HepG2 (cell line): Measurements from ENCODE around the gene E2F1. TPM values are rescaled to one million over a fixed set of nuclear protein-coding genes. Genes with fewer than 3 reads are reported as not detected.

ENCODE experiments used
- BCLAF1 ChIP-seq: fragments of 450-650 bp; IDR thresholded peaks from 2 replicates; pipeline ENCODE4 v1.6.1; 2017; ENCODE audit warnings: mild to moderate bottlenecking
- ETV5 ChIP-seq: IDR thresholded peaks from 2 replicates; pipeline ENCODE4 v1.6.1; 2018; ENCODE audit warnings: missing biosample characterization, missing genetic modification reagents, inconsistent platforms, borderline replicate concordance
- GFI1 ChIP-seq: sonication (generic); formaldehyde crosslinking; IDR thresholded peaks from 2 replicates; pipeline ENCODE4 v1.5.0; 2020; ENCODE audit warnings: missing genetic modification reagents, mild to moderate bottlenecking, borderline replicate concordance
- MEF2D ChIP-seq: sonication (generic); formaldehyde crosslinking; IDR thresholded peaks from 2 replicates; pipeline ENCODE4 v1.5.1; 2020; ENCODE audit warnings: mild to moderate bottlenecking, missing genetic modification reagents
- MXD4 ChIP-seq: IDR thresholded peaks from 2 replicates; pipeline ENCODE4 v1.6.1; 2016; ENCODE audit warnings: mild to moderate bottlenecking, missing biosample characterization, missing genetic modification reagents
- NRL ChIP-seq: sonication (generic); formaldehyde crosslinking; IDR thresholded peaks from 2 replicates; pipeline ENCODE4 v1.5.0; 2020; ENCODE audit warnings: missing genetic modification reagents, mild to moderate bottlenecking, moderate library complexity, borderline replicate concordance
- PAXIP1 ChIP-seq: sonication (generic); formaldehyde crosslinking; conservative IDR thresholded peaks from 2 replicates; pipeline ENCODE4 v1.4.0; 2020; ENCODE audit warnings: mild to moderate bottlenecking, missing genetic modification reagents, moderate library complexity
- POLR2A ChIP-seq, 2 experiments: IDR thresholded peaks; 2 replicates each; pipeline ENCODE4 v1.6.1; 2011; ENCODE audit warnings: low read depth in 2 of 2, low read length in 2 of 2, mild to moderate bottlenecking in 1 of 2, moderate library complexity in 1 of 2; ENCODE audit not compliant: insufficient read depth in 1 of 2
- SP5 ChIP-seq: IDR thresholded peaks from 2 replicates; pipeline ENCODE4 v1.6.1; 2016; ENCODE audit warnings: low read depth, borderline replicate concordance
- TFDP1 ChIP-seq: IDR thresholded peaks from 2 replicates; pipeline ENCODE4 v1.6.1; 2016; ENCODE audit warnings: missing compliant biosample characterization, missing genetic modification reagents, borderline replicate concordance
- ZFP62 ChIP-seq: sonication (generic); formaldehyde crosslinking; IDR thresholded peaks from 2 replicates; pipeline ENCODE4 v1.4.0; 2020; ENCODE audit warnings: missing genetic modification reagents
- ZNF101 ChIP-seq: sonication (generic); formaldehyde crosslinking; IDR thresholded peaks from 2 replicates; pipeline ENCODE4 v1.4.0; 2020; ENCODE audit warnings: mild to moderate bottlenecking, low read depth, missing genetic modification reagents, borderline replicate concordance
- ZNF569 ChIP-seq: sonication (generic); formaldehyde crosslinking; IDR thresholded peaks from 2 replicates; pipeline ENCODE4 v1.5.0; 2020; ENCODE audit warnings: mild to moderate bottlenecking, missing genetic modification reagents, moderate library complexity, borderline replicate concordance
- ZNF580 ChIP-seq: IDR thresholded peaks from 2 replicates; pipeline ENCODE4 v1.6.1; 2016; ENCODE audit warnings: low read depth, borderline replicate concordance
- ZNF672 ChIP-seq: sonication (generic); formaldehyde crosslinking; IDR thresholded peaks from 2 replicates; pipeline ENCODE4 v1.8.1; 2022; ENCODE audit warnings: missing genetic modification reagents
- ZNF709 ChIP-seq: sonication (generic); formaldehyde crosslinking; IDR thresholded peaks from 2 replicates; pipeline ENCODE4 v1.5.0; 2020; ENCODE audit warnings: mild to moderate bottlenecking, missing genetic modification reagents
- ZNF737 ChIP-seq: sonication (generic); formaldehyde crosslinking; IDR thresholded peaks from 2 replicates; pipeline ENCODE4 v1.5.0; 2020; ENCODE audit warnings: missing genetic modification reagents, mild to moderate bottlenecking, borderline replicate concordance
- ZNF781 ChIP-seq: sonication (generic); formaldehyde crosslinking; IDR thresholded peaks from 2 replicates; pipeline ENCODE4 v1.5.1; 2020; ENCODE audit warnings: borderline replicate concordance, mild to moderate bottlenecking, missing genetic modification reagents; ENCODE audit errors: not compliant biosample characterization
- polyA plus RNA-seq, 8 experiments: library from polyadenylated mRNA; depleted of rRNA in 3 of 8; stranded (reverse) in 7 of 8; unstranded in 1 of 8; fragments of >200 nt; fragmentation: Illumina TruSeq in 4 of 8; extraction: Trizol in 4 of 8; gene quantifications; 2 replicates each; pipeline versions ENCODE4 v1.2.1 to v1.2.3, GENCODE V29; 2011 to 2016; ENCODE audit warnings: low read depth in 4 of 8, missing spikeins in 1 of 8, mixed read lengths in 1 of 8; ENCODE audit not compliant: insufficient read depth in 1 of 8
- total RNA-seq, 5 experiments: library from RNA; depleted of rRNA; stranded (reverse); fragments of >200 nt; fragmentation: Illumina TruSeq; extraction: Trizol; gene quantifications; 2 replicates each; pipeline ENCODE4 v1.2.3, GENCODE V29; 2016; ENCODE audit warnings: low read depth in 1 of 5

The E2F1 gene
- total and polyA plus RNA-seq, 2 of the 13 experiments (the other 11 are each of a cell fraction or from before 2014, with no cell fraction given), result 25.5 to 39.4 TPM

- no peak; the same call in 1 of the 2 replicates for TF ChIP-seq MEF2D (CRISPR knock-in tag)
- TF ChIP-seq ZNF101 (CRISPR knock-in tag), result no peak
- TF ChIP-seq ZNF781 (CRISPR knock-in tag), result no peak
- no peak for TF ChIP-seq GFI1
- TF ChIP-seq ZNF580 (CRISPR knock-in tag), result peak; percentile 68; the same call in 1 of the 2 replicates
- peak; percentile 64; the same call in 1 of the 2 replicates for TF ChIP-seq NRL (CRISPR knock-in tag)
- no peak for TF ChIP-seq BCLAF1
- TF ChIP-seq SP5 (CRISPR knock-in tag), result no peak
- no peak for TF ChIP-seq TFDP1
- no peak for TF ChIP-seq ZNF737
- TF ChIP-seq POLR2A (IDR thresholded peaks at IDR 0.05; ENCODE audit: insufficient read depth in 1 of 2, low read depth in 2 of 2, low read length in 2 of 2), result no peak; a peak in 1 of 4 replicates
- TF ChIP-seq ZNF569, result 0 out of 2 replicates have a peak, but pooled peaks have one; percentile 3
- no peak for TF ChIP-seq PAXIP1 (CRISPR knock-in tag)
- no peak for TF ChIP-seq ETV5 (CRISPR knock-in tag)
- no peak for TF ChIP-seq ZNF709 (CRISPR knock-in tag)
- peak; percentile 41; the same call in 1 of the 2 replicates for TF ChIP-seq ZNF672 (CRISPR knock-in tag)
- no peak for TF ChIP-seq ZFP62 (CRISPR knock-in tag)
- TF ChIP-seq MXD4 (CRISPR knock-in tag), result no peak
These were observed 13.6 kb downstream of the E2F1 start (continued) for GRCh38 chr20:33672426-33673113.
